Measurements from ENCODE around the gene JSRP1.

JSRP1 gene

GRCh38 chr19:2209408-2209807 is 46.8 kb downstream of the JSRP1 start:
- DNase-seq (ENCODE audit: low read depth) = no peak
- TF ChIP-seq CTCF (conservative IDR thresholded peaks at IDR 0.05; ENCODE audit: low read length) = no peak
- H3K4me3 ChIP-seq (ENCODE audit: low read length) = no peak overlapping the region

GRCh38 chr19:2208975-2209374 is 47.2 kb downstream of the JSRP1 start:
- TF ChIP-seq CTCF (conservative IDR thresholded peaks at IDR 0.05; ENCODE audit: low read length) = no peak
- no peak overlapping the region for H3K4me3 ChIP-seq (ENCODE audit: low read length)
- no peak for DNase-seq (ENCODE audit: low read depth)

GRCh38 chr19:2207991-2208860 is 48.0 kb downstream of the JSRP1 start:
- peak; percentile 51 for TF ChIP-seq CTCF (conservative IDR thresholded peaks at IDR 0.05; ENCODE audit: low read length)
- no peak overlapping the region; the same call in 1 of the 2 replicates for H3K4me3 ChIP-seq (ENCODE audit: low read length)
- DNase-seq (ENCODE audit: low read depth) = peak; percentile 81

- no peak overlapping the region for H3K4me3 ChIP-seq (ENCODE audit: low read length)
- TF ChIP-seq CTCF (conservative IDR thresholded peaks at IDR 0.05; ENCODE audit: low read length) = no peak
Observed at GRCh38 chr19:2207008-2207407, 49.2 kb downstream of the JSRP1 start.

GRCh38 chr19:2202366-2202765 is 53.9 kb downstream of the JSRP1 start:
- DNase-seq (ENCODE audit: low read depth) = no peak
- TF ChIP-seq CTCF (conservative IDR thresholded peaks at IDR 0.05; ENCODE audit: low read length) = no peak
- no peak overlapping the region for H3K4me3 ChIP-seq (ENCODE audit: low read length)

More at GRCh38 chr19:2207008-2207407, 49.2 kb downstream of the JSRP1 start:
- no peak for DNase-seq (ENCODE audit: low read depth)
